Effector memory CD8-positive, alpha-beta T cell (primary cell): Measurements from ENCODE around the gene TCOF1.
A peak's percentile ranks its signal among the peaks of the same experiment; 100 is the strongest.

Experiments
- ATAC-seq: fragments of 150-1000 bp; cut with Tn5 transposase; replicated peaks from 2 replicates; pipeline ENCODE4 v1.10.0; 2021; ENCODE audit warnings: mild to moderate bottlenecking, moderate library complexity
- DNase-seq, 3 experiments: peaks; one replicate each; pipeline ENCODE4 v3.0.0; 2021
- H3K27ac Mint-ChIP-seq, 2 donors: one replicate each; pipeline ENCODE4 v1.8.0; 2022; ENCODE audit warnings: mild to moderate bottlenecking in 2 of 2, mixed read lengths in 2 of 2, moderate library complexity in 2 of 2
- H3K27me3 Mint-ChIP-seq, 2 donors: one replicate each; pipeline ENCODE4 v1.8.0; 2022; ENCODE audit warnings: mixed read lengths in 2 of 2
- H3K36me3 Mint-ChIP-seq: one replicate; pipeline ENCODE4 v1.8.0; 2022; ENCODE audit warnings: mild to moderate bottlenecking, moderate library complexity, mixed read lengths; ENCODE audit not compliant: insufficient read depth
- H3K4me1 Mint-ChIP-seq, 2 donors: one replicate each; pipeline ENCODE4 v1.8.0; 2022; ENCODE audit warnings: low read depth in 2 of 2, mixed read lengths in 2 of 2
- H3K4me3 Mint-ChIP-seq, 2 donors: one replicate each; pipeline ENCODE4 v1.8.0; 2022; ENCODE audit warnings: mild to moderate bottlenecking in 2 of 2, mixed read lengths in 2 of 2, moderate library complexity in 2 of 2
- H3K9me3 Mint-ChIP-seq, 2 donors: one replicate each; pipeline ENCODE4 v1.8.0; 2022; ENCODE audit warnings: mixed read lengths in 2 of 2
- total RNA-seq, 9 experiments: gene quantifications; one replicate each; lab custom pipeline; 2026; lab: John Stamatoyannopoulos, UW

TCOF1 gene, protein sequence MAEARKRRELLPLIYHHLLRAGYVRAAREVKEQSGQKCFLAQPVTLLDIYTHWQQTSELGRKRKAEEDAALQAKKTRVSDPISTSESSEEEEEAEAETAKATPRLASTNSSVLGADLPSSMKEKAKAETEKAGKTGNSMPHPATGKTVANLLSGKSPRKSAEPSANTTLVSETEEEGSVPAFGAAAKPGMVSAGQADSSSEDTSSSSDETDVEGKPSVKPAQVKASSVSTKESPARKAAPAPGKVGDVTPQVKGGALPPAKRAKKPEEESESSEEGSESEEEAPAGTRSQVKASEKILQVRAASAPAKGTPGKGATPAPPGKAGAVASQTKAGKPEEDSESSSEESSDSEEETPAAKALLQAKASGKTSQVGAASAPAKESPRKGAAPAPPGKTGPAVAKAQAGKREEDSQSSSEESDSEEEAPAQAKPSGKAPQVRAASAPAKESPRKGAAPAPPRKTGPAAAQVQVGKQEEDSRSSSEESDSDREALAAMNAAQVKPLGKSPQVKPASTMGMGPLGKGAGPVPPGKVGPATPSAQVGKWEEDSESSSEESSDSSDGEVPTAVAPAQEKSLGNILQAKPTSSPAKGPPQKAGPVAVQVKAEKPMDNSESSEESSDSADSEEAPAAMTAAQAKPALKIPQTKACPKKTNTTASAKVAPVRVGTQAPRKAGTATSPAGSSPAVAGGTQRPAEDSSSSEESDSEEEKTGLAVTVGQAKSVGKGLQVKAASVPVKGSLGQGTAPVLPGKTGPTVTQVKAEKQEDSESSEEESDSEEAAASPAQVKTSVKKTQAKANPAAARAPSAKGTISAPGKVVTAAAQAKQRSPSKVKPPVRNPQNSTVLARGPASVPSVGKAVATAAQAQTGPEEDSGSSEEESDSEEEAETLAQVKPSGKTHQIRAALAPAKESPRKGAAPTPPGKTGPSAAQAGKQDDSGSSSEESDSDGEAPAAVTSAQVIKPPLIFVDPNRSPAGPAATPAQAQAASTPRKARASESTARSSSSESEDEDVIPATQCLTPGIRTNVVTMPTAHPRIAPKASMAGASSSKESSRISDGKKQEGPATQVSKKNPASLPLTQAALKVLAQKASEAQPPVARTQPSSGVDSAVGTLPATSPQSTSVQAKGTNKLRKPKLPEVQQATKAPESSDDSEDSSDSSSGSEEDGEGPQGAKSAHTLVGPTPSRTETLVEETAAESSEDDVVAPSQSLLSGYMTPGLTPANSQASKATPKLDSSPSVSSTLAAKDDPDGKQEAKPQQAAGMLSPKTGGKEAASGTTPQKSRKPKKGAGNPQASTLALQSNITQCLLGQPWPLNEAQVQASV (N-terminal part only)
- total RNA-seq, result 126 to 259 (median 151) reads per million in 9 experiments

DNA sequence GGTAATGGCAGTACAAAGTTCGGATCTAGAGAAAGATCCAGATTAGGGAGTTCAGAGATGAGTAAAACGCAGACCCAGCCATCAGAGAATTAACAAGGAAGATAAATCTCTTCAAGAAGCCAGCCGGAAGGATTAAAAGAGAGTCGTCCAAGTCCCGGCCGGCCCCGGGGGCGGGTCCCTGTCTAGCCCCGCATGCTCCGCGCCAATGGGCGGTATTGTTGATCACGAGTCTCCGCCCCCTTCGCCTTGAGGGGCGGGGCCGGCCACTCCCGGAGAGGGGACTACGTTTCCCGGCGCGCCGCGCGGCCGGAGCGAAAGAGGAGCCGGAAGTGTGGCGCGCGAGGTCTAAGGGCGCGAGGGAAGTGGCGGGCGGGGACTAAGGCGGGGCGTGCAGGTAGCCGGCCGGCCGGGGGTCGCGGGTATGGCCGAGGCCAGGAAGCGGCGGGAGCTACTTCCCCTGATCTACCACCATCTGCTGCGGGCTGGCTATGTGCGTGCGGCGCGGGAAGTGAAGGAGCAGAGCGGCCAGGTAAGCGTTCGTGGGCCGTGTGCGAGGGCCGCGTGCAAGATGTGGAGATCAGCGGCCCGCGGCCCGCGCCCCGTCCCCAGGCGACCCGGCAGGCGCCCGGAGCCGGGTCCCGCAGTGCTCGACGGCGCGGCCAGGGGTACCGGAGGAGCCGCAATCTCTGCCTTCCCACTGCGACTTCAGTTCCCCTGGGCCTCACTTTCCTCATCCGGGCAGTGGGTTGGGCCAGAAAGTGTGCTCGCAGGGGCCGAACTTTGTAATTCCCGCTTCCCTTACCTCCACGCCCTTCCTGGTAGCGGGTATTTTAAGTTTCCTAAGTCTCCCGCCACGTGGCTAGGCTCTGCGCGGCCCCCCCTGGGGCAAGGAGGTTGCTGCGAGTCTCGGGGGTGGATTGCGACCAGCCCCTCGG lies at the start of gene TCOF1:
Gene TCOF1, plus strand, starts transcription at position 372 of the 935 bp plus-strand sequence. Its CDS starts 50 bp downstream, at position 422.
- DNase-seq (peak; percentile 97 to 99 (median 98)), ATAC-seq (peak; percentile 97)
- Mint-ChIP-seq H3K36me3 (peaks cover 15% of the 10 kb centered on the region), H3K9me3 (no peaks in the 10 kb centered on the region), H3K27ac (peak within 1 kb of the TSS; percentile 76 to 86), H3K27me3 (no peaks in the 10 kb centered on the region), H3K4me3 (peak within 1 kb of the TSS; percentile 87 to 90), H3K4me1 (peaks cover 39 to 41% of the 10 kb centered on the region in 2 donors)

DNA sequence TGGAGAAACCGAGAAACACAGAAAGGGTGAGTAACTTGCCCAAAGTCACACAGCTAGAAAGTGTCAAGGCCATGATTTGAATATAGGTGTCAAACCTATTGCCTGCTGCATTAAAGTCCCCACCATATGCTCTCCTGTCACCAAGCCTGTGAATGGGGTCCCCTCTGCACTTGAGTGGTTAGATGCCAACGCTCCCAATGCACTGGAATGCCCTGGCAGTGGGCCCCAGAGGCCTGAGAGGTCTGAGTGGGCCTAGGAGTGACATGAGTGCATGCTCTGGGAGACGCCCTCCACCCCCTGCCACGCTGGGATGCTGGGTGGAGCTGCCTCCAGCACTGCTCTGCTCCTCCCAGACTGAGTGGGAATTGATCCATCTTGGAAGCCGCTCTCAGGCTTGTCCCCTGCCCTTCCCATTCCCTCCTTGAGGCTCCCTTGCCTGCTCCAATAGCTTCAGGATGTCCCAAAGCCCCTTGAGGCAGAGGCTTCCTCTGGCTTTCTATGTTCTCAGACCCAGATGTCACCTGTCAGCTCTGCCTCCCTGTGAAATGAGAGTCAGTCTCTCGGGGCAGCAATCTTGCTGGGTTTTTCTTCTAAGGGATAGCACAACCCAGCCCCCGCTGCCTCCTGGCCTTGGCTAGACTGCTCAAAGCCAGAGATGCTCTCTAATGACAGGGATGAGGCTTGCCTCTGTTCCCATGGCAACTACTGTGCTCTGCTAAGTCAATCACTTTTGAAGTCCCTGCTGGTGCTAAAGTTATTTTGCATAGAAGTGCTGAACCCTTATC lies 48.2 kb upstream of the TCOF1 start:
- ATAC-seq, result no peak
- H3K4me3 Mint-ChIP-seq, result no peak overlapping the region
- no peak for DNase-seq
- peaks cover 0 to 5% of the 10 kb centered on the region in 2 donors for H3K4me1 Mint-ChIP-seq
- H3K9me3 Mint-ChIP-seq, result no peaks in the 10 kb centered on the region
- no peaks in the 10 kb centered on the region for H3K36me3 Mint-ChIP-seq
- peaks cover 0 to 14% of the 10 kb centered on the region in 2 donors for H3K27me3 Mint-ChIP-seq
- H3K27ac Mint-ChIP-seq, result no peak overlapping the region

DNA sequence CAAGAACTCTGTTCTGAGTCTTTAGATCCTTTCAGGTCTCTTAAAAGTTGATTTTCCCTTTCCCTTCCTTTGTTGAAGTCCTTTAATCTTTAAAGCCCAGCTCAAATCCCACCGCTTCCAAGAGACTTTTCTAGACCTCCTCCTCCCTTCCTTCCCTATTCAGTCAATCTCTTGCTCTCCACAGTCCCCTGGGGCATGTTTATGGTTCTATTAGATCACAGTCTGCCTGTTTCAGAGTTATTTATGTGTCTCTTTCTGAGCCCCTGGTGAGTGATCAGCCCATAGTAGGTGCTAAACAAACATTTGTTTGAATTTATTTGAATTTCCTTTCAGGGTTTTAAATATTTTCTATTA lies 47.6 kb upstream of the TCOF1 start:
- Mint-ChIP-seq H3K9me3 (no peaks in the 10 kb centered on the region), H3K27ac (no peak overlapping the region), H3K4me3 (no peak overlapping the region), H3K27me3 (peaks cover 0 to 11% of the 10 kb centered on the region in 2 donors), H3K36me3 (no peaks in the 10 kb centered on the region), H3K4me1 (peaks cover 0 to 5% of the 10 kb centered on the region in 2 donors)
- no peak for DNase-seq
- no peak for ATAC-seq

DNA sequence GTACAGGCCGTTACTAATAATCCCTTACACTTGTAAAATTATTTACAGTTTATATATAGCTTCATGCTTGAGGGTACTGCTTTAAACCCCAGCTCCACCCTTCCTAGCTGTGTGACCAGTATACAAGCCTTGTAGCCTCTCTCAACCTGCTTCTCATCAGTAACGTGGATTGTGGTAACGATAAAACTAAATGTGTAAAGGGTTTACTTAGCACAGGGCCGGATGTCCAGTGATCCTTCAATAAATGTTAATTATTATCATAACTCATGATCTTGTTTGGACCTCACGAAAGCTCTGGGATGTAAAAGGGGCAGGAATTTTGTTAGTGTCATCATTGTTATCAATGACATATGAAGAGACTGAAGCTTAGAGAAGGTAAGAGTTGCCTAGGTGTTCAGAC lies 47.3 kb upstream of the TCOF1 start:
- DNase-seq (no peak), ATAC-seq (no peak)
- Mint-ChIP-seq H3K4me3 (no peak overlapping the region), H3K4me1 (peaks cover 0 to 5% of the 10 kb centered on the region in 2 donors), H3K27me3 (peaks cover 0 to 11% of the 10 kb centered on the region in 2 donors), H3K9me3 (no peaks in the 10 kb centered on the region), H3K36me3 (no peaks in the 10 kb centered on the region), H3K27ac (no peak overlapping the region)

DNA sequence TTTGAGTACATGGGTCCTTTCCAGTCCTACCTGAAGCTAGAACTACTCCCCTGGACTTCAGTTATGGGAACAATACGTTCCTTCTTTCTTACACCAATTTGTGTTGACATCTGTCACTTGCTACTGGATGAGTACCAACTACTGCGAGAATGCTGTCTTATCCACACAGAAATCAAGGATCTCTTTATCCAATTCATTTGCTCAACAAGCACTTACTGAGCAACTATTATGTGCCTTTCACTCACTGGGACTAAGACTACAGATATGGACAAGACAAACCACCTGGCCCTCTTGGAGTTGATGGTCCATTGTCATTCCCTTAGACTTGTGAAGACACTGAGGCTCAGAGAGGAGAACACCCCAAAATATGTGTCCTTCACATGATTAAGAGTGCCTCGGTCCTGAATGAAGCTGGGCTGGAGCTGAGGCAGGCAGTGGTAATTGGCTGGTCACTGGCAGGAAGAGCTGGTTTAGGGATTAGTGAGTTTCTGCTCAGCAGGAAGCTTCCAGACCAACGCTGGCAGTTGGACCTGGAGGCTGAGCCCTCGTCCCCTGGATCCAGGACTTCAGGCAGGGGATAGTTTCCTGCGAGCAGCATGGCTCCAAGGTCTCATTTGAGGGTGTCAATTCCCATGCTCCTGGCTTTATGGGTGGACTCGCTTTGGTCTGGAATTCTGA lies 46.3 kb upstream of the TCOF1 start:
- DNase-seq, result no peak
- Mint-ChIP-seq H3K27me3 (peaks cover 0 to 11% of the 10 kb centered on the region in 2 donors), H3K9me3 (no peaks in the 10 kb centered on the region), H3K27ac (no peak overlapping the region), H3K4me3 (no peak overlapping the region), H3K36me3 (no peaks in the 10 kb centered on the region), H3K4me1 (no peaks in the 10 kb centered on the region)
- no peak for ATAC-seq

DNA sequence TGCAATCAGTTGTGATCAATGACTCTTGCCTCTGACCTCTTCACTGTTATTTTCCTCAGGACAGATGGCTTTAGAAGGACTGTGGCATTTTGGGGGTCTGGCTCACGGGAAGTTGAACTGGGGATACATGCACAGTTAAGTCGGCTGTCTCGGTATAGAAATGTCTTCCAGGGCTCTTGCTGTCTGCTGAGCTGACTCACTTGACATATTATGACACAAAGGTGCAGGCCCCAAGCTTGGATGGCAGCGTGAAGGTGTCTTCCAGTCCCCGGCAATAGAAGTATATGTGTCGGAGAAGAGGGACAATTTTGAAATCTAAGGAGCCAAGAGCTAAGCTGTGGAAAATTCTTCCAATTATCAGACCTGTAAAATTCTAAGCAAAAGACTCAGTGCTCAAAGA lies 45.0 kb upstream of the TCOF1 start:
- DNase-seq (no peak), ATAC-seq (no peak)
- Mint-ChIP-seq H3K27ac (no peak overlapping the region), H3K36me3 (no peaks in the 10 kb centered on the region), H3K27me3 (peaks cover 0 to 11% of the 10 kb centered on the region in 2 donors), H3K4me3 (no peak overlapping the region), H3K4me1 (no peaks in the 10 kb centered on the region), H3K9me3 (no peaks in the 10 kb centered on the region)

DNA sequence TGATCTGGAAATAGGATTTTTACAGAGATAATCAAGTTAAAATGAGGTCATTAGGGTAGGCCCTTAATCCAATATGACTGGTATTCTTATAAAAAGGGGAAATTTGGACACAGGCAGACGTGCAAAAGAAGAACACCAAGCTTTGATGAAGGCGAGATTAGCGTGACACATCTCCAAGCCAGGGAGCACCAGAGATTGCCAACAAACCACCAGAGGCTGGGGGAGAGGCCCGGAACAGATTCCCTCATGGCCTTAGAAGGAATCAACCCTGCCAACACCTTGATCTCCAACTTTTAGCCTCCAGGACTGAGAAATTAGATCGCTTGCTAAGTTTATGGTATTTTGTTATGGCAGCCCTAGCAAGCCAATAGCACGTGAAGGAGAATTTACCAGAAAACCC lies 44.0 kb upstream of the TCOF1 start:
- DNase-seq (no peak), ATAC-seq (no peak)
- no peak overlapping the region for H3K27ac Mint-ChIP-seq
- peaks cover 5 to 19% of the 10 kb centered on the region in 2 donors for H3K27me3 Mint-ChIP-seq
- no peaks in the 10 kb centered on the region for H3K4me1 Mint-ChIP-seq
- H3K36me3 Mint-ChIP-seq, result no peaks in the 10 kb centered on the region
- no peaks in the 10 kb centered on the region for H3K9me3 Mint-ChIP-seq
- no peak overlapping the region for H3K4me3 Mint-ChIP-seq

DNA sequence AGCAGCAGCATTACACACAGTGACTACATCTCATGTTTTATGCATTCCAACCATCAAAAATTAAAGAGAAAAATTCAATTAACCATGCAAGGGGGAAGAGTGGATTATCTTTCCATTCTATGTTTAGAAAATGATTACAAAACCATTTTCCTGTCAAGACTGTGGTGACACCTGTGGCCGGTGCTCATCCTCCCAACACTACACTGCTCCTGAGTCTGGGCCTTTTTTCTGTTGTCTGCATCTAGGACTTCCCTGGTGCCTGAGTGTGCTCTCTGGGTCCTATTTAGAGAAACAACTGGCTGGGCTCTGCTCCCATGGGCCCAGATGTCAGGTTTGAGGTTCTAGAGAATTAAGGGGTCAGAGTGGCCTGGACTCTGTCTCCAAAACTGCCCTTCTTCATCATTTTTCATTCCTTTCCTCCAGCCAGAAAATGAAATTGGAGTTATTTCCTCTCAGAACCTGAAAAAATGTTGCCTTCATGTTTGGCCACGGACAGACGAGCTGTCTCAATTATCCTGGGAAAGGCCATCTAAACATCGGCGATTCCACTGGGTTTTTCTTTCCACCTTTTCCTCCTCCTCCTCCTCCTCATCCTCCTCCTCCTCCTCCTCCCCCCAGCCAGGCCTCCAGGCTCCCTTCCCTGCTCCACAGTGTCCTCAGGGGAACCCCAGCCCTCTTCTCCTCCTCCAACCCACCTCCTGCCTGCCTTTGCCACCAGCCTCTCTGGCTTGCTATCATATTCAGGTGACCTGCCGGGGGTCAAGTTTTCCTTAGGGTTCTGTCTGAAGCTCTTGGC lies 43.4 kb upstream of the TCOF1 start:
- no peaks in the 10 kb centered on the region for H3K4me1 Mint-ChIP-seq
- ATAC-seq (no peak), DNase-seq (no peak)
- H3K36me3 Mint-ChIP-seq, result no peaks in the 10 kb centered on the region
- H3K4me3 Mint-ChIP-seq, result no peak overlapping the region
- H3K27ac Mint-ChIP-seq, result no peak overlapping the region
- H3K9me3 Mint-ChIP-seq, result no peaks in the 10 kb centered on the region
- H3K27me3 Mint-ChIP-seq, result peaks cover 6 to 22% of the 10 kb centered on the region in 2 donors

DNA sequence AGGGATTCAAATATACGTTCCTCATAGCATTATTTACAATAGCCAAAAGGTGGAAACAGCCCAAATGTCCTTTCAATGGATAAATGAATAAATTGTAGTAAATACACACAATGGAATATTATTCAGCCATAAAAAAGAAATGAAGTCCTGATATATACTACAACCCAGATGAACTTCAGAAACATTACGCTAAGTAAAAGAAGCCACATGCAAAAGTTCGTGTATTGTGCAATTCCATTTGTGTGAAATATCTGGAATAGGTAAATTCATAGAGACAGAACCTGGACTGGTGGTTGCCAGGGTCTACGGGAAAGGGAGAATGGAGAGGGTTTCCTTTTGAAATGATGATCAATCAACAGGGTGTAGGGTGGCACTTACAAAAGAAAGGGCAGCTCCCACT lies 42.3 kb upstream of the TCOF1 start:
- H3K4me1 Mint-ChIP-seq, result no peaks in the 10 kb centered on the region
- H3K9me3 Mint-ChIP-seq, result no peaks in the 10 kb centered on the region
- H3K27me3 Mint-ChIP-seq, result peaks cover 6 to 22% of the 10 kb centered on the region in 2 donors
- H3K4me3 Mint-ChIP-seq, result no peak overlapping the region
- DNase-seq, result no peak
- no peak for ATAC-seq
- no peaks in the 10 kb centered on the region for H3K36me3 Mint-ChIP-seq
- no peak overlapping the region for H3K27ac Mint-ChIP-seq

DNA sequence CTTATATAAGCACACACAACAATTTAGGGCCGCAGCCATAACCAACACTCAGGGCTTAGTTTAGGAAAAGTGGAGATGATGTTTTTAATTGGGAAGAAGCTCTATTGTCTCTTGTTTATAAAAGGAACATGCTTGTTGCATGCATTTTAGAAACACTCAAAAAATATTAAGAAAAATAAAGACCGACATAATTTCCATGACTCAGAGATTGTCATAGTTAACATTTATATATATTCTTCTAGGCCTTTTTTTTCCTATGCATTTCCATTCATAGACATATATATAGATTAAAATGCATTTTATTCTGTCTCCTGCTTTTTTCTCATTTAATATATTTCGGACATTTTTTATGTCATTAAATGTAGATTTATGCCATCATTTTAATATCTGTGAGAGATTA lies 41.2 kb upstream of the TCOF1 start:
- H3K4me3 Mint-ChIP-seq, result no peak overlapping the region
- no peaks in the 10 kb centered on the region for H3K36me3 Mint-ChIP-seq
- DNase-seq (no peak), ATAC-seq (no peak)
- no peak overlapping the region for H3K27ac Mint-ChIP-seq
- peaks cover 6 to 14% of the 10 kb centered on the region in 2 donors for H3K27me3 Mint-ChIP-seq
- H3K4me1 Mint-ChIP-seq, result no peaks in the 10 kb centered on the region
- no peaks in the 10 kb centered on the region for H3K9me3 Mint-ChIP-seq
